Measurements from ENCODE around the gene CD3D. TPM values are rescaled to one million over a fixed set of nuclear protein-coding genes. Genes with fewer than 3 reads are reported as not detected.

The CD3D gene
- polyA plus RNA-seq, 1 donor from 2014 or later, result not detected

DNA sequence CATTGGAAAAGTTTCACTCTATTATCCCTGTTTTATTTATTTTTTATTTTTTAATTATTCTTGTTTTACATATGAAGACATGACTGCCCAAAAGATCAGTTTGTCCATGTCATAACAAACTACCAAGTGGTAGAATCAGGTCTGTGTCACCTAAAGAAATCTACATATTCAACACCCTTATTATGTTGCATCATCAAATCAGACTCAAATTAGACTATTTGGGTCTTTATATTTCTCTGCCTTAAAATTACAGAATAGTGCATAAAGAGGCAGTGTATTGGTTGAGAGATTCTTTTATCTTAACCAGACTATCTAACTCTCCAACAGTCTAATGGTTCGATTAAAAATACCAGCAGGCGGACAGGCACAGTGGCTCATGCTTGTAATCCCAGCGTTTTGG, 40.4 kb upstream of the CD3D start:
- H3K9ac ChIP-seq (ENCODE audit: low read length), result no peak overlapping the region
- no peaks in the 10 kb centered on the region for H3K27me3 ChIP-seq (ENCODE audit: insufficient read depth, low read depth, low read length)
- no peak for TF ChIP-seq CTCF (IDR thresholded peaks at IDR 0.05; ENCODE audit: poor library complexity, severe bottlenecking)
- TF ChIP-seq REST (IDR thresholded peaks at IDR 0.05; ENCODE audit: borderline replicate concordance), result no peak
- no peak for TF ChIP-seq RAD21 (conservative IDR thresholded peaks at IDR 0.05)
- TF ChIP-seq EP300 (conservative IDR thresholded peaks at IDR 0.05; ENCODE audit: poor library complexity, severe bottlenecking), result no peak
- TF ChIP-seq EZH2 (IDR thresholded peaks at IDR 0.05; ENCODE audit: borderline replicate concordance, insufficient read depth, low read length, poor library complexity, severe bottlenecking), result no peak
- no peak for TF ChIP-seq MXI1 (conservative IDR thresholded peaks at IDR 0.05; ENCODE audit: poor library complexity, severe bottlenecking)
- no peak for TF ChIP-seq POLR2AphosphoS5 (IDR thresholded peaks at IDR 0.05)
- no peak for TF ChIP-seq TAF1 (IDR thresholded peaks at IDR 0.05; ENCODE audit: low read depth)
- TF ChIP-seq SMC3 (conservative IDR thresholded peaks at IDR 0.05; ENCODE audit: poor library complexity), result no peak
- H3K27ac ChIP-seq (ENCODE audit: low read length), result no peak overlapping the region
- no peaks in the 10 kb centered on the region for H3K36me3 ChIP-seq (ENCODE audit: insufficient read depth, low read length)
- H4K20me1 ChIP-seq (ENCODE audit: insufficient read depth), result no peaks in the 10 kb centered on the region
- no peak overlapping the region for H2AFZ ChIP-seq (ENCODE audit: low read depth, low read length)
- H3K4me3 ChIP-seq (ENCODE audit: low read length), result no peak overlapping the region
- no peak overlapping the region for H3K4me2 ChIP-seq (ENCODE audit: low read length)
- H3K9me3 ChIP-seq (ENCODE audit: low read length), result no peaks in the 10 kb centered on the region
- H3K9me2 ChIP-seq (ENCODE audit: insufficient read depth, low read length), result no peaks in the 10 kb centered on the region
- H3F3A ChIP-seq (ENCODE audit: insufficient read depth, low read length, poor library complexity, severe bottlenecking), result no peaks in the 10 kb centered on the region
- no peaks in the 10 kb centered on the region for H3K79me2 ChIP-seq (replicated peaks; ENCODE audit: insufficient read depth, low read length)

DNA sequence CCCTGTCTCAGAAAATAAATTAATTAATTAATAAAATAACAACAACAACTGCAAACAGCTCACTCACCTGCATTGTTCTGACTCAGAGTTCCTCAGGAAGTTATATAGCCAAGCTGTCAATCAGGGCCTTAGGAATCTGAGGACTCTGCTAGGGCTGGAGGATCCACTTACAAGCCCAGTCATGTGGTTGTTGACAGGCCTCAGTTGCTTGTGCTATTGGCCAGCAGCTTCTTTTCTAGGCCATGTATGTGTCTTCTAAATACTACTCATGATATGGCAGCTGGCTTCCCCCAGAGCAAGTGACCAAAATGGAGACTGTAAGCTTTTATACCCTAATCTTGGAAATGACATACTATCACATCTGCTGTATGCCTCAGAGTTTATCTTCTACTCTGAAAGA, 38.1 kb upstream of the CD3D start:
- Histone ChIP-seq H4K20me1 (ENCODE audit: insufficient read depth) (no peaks in the 10 kb centered on the region), H3K27me3 (ENCODE audit: insufficient read depth, low read depth, low read length) (no peaks in the 10 kb centered on the region), H3K36me3 (ENCODE audit: insufficient read depth, low read length) (no peaks in the 10 kb centered on the region), H2AFZ (ENCODE audit: low read depth, low read length) (no peak overlapping the region), H3K4me2 (ENCODE audit: low read length) (no peak overlapping the region), H3K27ac (ENCODE audit: low read length) (no peak overlapping the region), H3K79me2 (replicated peaks; ENCODE audit: insufficient read depth, low read length) (no peaks in the 10 kb centered on the region), H3F3A (ENCODE audit: insufficient read depth, low read length, poor library complexity, severe bottlenecking) (no peaks in the 10 kb centered on the region), H3K9me2 (ENCODE audit: insufficient read depth, low read length) (no peaks in the 10 kb centered on the region), H3K9ac (ENCODE audit: low read length) (no peak overlapping the region), H3K9me3 (ENCODE audit: low read length) (no peaks in the 10 kb centered on the region), H3K4me3 (ENCODE audit: low read length) (no peak overlapping the region)
- TF ChIP-seq MXI1 (conservative IDR thresholded peaks at IDR 0.05; ENCODE audit: poor library complexity, severe bottlenecking) (no peak), EP300 (conservative IDR thresholded peaks at IDR 0.05; ENCODE audit: poor library complexity, severe bottlenecking) (no peak), SMC3 (conservative IDR thresholded peaks at IDR 0.05; ENCODE audit: poor library complexity) (no peak), CTCF (IDR thresholded peaks at IDR 0.05; ENCODE audit: poor library complexity, severe bottlenecking) (no peak), POLR2AphosphoS5 (IDR thresholded peaks at IDR 0.05) (no peak), RAD21 (conservative IDR thresholded peaks at IDR 0.05) (no peak), REST (IDR thresholded peaks at IDR 0.05; ENCODE audit: borderline replicate concordance) (no peak), EZH2 (IDR thresholded peaks at IDR 0.05; ENCODE audit: borderline replicate concordance, insufficient read depth, low read length, poor library complexity, severe bottlenecking) (no peak), TAF1 (IDR thresholded peaks at IDR 0.05; ENCODE audit: low read depth) (no peak)
